Stimulated activated CD4-positive, alpha-beta T cell treated with anti-CD3 and anti-CD28 coated beads, Interleukin-15, amount 100 ng/mL, for 1 hour (primary cell): ENCODE data around the gene SMO.
"Not testable (repeated sequence)": the region's sequence is repeated elsewhere in the genome, so short reads cannot be mapped to it uniquely, and the experiment has no call there.

Experiments used
- DNase-seq, 2 donors: peaks; one replicate each; pipeline ENCODE4 v3.0.0-alpha.2; 2020; ENCODE audit warnings: low read depth in 1 of 2, low spot score in 1 of 2

SMO gene

DNA sequence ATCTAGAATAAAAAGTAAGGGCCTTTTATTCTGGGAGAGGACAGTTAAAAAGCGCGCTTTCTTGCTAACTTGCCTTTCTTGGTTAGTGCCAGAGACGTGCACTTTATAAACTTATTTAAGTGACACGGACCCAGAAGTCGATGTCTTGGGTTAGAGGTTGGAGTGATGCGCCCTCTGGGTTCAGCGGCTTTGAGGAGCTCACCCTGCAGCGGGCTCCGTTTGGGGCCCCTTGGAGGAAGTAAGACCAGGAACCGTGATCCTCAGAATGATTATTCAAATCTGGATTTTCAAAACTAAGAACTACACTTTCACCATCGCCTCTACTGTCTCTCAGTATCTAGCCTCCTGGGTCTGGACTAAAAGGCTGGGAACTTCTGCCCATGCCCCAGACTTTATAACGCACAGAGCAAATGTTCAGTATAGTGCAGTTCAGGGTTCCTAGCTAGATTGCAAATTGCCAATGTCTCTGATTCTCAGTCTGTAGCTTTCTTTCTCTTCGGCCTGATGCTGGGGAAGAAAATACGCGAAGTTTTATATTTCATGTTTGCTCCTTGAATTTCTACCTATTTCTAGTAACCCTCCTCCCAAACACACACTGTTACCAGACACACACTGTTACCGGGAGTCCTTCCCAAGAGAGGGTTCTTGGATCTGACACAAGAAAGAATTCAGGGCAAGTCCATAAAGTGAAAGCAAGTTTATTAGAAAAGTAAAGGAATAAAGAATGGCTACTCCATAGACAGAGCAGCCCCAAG is 18.6 kb upstream of the SMO start:
- no peak for DNase-seq

DNA sequence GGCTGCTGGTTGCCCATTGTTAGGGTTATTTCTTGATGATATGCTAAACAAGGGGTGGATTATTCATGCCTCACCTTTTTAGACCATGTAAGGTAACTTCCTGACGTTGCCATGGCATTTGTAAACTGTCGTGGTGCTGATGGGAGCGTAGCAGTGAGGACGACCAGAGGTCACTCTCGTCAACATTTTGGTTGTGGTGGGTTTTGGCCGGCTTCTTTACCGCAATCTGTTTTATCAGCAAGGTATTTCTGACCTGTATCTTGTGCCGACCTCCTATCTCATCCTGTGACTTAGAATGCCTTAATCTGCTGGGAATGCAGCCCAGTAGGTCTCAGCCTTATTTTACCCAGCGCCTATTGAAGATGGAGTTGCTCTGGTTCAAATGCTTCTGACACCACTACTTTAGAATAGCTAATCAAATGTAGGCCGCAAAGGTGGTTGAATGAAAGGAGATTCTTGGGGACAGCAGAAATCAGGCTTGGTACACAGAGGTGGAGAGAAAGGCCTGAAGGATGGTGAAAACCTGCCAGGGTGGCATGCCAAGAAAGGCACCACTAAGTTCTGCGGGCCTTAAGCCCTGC is 17.9 kb upstream of the SMO start:
- no peak for DNase-seq

GRCh38 chr7:129173861-129174260 is 14.6 kb upstream of the SMO start:
- not testable (repeated sequence) for DNase-seq

DNA sequence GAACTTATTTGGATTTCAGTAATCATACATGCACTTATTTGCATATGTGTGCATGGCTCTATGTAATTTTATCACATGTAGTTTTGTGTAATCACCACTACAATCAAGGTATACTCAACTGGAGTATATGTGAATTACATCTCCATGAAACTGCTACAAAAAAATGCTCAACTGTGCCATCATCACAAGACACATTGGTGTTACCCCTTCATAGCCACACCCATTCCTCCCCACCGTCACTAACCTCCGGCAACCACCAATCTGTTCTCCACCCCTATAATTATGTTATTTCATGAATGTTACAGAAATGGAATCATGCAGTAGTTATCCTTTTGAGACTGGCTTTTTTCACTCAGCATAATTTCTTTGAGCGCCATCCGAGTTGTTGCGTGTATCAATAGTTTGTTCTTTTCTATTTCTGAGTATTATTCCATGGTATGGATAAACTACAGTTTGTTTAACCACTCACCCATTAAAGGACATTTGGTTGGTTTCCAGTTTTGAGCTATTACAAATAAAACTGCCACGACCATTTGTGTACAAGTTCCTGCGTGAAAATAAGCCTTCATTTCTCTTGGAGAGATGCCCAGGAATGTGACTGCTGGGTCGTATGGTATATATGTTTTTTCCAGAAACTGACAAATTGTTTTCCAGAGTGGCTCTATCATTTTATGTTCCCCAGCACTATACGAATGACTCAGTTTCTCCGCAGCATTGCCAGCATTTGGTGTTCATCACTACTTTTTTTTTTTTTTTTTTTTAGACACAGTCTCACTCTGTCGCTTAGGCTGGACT is 11.3 kb upstream of the SMO start:
- no peak for DNase-seq

- no peak for DNase-seq
Observed at GRCh38 chr7:129184981-129185670, 3.3 kb upstream of the SMO start.

DNA sequence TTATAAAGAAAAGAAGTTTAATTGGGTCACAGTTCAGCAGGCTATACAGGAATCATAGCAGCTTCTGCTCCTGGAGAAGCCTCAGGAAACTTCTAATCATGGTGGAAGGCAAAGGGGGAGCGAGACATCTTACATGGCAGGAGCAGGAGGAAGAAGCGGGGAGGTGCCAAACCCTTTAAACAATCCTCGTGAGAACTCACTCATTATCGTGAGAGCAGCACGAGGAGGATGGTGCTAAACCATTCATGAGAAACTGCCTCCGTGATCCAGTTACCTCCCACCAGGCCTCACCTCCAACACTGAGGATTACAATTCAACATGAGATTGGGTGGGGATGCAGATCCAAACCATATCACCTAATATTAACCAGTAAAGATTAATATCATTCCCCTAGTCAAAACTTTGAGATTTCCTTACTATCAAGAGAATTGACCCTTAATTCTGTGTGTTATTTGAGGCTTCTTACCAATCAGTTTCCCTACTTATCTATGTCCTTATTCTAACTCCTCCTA is 1.6 kb upstream of the SMO start:
- DNase-seq, result no peak

DNA sequence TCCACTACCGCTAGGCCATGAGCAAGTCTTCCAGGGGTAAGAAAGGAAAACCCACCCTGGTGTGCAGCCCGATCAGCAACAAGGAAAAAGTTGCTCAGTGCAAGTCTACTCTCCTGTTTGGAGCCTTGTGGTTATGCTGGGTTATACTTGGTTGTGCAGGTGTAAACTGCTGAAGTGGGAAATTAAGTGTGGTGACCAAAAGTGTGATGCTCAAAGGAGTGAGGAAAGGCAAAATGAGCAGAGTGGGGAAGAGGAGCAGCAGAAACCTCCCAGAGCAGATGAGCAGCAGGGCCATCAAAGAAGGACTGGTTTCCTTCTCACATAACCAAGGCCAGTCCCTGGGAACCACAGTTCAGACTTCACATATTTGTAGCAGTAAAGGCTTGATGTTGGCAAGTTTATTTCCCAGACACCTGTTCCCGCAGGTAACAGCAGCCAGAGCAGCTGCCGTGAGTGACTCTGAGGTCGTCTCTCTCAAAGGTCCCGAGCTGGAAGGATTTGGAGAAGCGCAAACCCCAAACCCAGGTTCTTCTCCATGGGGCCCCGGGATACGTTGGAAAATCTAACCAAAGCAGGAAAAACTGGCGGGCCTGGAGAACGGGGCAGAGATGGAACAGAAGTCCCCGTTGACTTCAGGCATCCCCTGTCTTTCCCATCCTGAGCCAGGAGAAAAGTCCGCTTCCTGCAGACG is 607 bp upstream of the SMO start:
- no peak for DNase-seq

- no peak for DNase-seq
Observed at GRCh38 chr7:129188892-129189660, 643 bp downstream of the SMO start.

DNA sequence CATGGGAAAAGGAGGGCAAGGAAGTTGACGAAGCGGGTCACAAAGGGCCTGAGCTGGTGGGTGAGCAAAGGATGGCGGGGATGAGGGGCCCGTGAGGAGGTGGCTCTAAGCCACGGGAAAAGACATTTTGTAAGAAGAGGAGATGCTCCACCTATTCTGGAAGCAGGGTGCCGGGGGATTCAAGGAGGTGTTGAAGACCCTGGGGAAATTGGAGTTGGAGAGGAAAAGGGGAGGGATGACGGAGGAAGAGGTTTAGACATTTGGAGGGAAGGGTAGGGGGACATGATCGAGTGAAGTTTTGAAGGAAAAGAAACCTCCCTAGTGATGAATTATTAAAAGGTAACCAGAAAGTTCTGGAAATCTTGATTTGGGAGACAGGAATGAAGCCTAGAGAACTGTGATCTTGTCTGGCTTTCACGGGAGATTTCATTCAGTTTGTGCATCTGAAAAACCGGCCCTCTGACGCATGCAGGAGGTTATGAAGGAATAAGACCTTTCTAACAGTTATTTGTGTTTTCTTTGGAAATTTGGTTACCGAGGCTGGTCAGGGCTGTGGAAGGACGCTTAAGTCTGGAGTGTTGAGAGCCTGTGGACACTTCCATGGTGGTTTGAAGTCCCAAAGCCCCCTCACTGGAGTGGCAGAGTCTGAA is 1.4 kb downstream of the SMO start:
- DNase-seq, result no peak

GRCh38 chr7:129191272-129191671 is 2.8 kb downstream of the SMO start:
- no peak for DNase-seq

GRCh38 chr7:129193892-129194291 is 5.5 kb downstream of the SMO start:
- DNase-seq, result no peak

DNA sequence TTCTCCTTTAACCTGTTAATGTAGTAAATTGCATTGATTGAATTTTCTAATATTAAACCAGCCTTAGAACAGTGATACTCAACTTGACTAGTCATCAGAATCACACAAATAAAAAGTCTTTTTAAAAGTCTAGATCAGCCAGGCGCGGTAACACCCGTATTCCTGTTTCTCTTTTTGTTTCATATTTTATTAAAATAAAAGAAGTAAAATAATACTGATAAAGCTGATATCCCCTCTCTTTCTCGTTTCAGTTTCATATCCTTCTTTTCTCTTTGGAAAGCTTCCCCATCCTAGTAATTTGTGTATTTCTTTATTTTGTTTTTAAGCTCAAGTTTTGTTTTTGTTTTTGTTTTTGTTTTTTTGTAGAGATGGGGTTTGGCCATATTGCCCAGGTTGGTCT is 9.3 kb downstream of the SMO start:
- no peak for DNase-seq

DNA sequence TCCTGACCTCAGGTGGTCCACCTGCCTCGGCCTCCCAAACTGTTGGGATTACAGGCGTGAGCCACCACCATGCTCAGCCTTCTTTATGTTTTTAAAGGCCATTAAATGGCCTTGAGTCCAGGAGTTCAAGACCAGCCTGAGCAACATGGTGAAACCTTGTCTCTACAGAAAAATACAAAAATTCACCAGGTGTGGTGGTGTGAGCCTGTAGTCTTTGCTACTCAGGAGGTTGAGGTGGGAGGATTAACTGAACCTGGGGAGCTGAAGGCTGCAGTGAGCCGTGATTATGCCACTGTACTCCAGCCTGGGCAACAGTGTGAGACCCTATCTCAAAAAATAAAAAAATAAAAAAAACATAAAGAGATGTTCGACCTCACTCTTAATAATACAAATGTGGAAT is 11.0 kb downstream of the SMO start:
- DNase-seq, result no peak

DNA sequence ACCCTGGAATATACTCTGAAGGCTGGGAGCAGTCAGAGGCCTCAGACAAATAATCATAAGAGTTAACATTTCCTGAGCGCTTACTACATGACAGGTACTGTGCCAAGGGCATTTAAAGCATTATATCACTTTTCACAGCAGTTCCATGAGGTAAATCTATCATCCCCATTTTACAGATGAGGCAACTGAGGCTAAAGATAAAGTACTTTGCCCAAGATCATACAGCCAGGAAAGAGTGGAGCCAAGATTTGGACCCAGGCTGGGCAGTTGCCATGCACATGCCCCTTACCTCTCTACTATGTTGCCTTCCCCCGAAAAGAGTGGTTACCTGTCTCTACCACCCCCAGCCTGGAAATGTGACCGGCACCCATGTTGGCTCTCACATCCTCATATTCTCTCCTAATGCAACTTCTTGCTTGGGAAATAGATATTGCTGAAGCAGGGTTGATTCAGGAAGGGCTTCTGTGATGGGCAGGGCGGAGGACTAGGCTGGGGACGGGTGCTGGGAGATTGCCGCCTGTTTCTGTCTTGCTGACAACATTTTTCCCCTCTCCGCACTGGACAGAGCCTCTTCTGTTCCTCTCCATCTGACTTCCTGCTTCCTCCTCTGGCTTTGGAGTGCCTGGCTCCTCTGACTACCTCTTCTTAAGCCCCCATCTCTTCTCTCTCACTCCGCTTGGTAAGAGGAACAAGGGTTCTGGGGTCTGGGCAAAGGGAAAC is 13.8 kb downstream of the SMO start:
- DNase-seq, result no peak

GRCh38 chr7:129203050-129203741 is 14.8 kb downstream of the SMO start:
- DNase-seq, result no peak

DNA sequence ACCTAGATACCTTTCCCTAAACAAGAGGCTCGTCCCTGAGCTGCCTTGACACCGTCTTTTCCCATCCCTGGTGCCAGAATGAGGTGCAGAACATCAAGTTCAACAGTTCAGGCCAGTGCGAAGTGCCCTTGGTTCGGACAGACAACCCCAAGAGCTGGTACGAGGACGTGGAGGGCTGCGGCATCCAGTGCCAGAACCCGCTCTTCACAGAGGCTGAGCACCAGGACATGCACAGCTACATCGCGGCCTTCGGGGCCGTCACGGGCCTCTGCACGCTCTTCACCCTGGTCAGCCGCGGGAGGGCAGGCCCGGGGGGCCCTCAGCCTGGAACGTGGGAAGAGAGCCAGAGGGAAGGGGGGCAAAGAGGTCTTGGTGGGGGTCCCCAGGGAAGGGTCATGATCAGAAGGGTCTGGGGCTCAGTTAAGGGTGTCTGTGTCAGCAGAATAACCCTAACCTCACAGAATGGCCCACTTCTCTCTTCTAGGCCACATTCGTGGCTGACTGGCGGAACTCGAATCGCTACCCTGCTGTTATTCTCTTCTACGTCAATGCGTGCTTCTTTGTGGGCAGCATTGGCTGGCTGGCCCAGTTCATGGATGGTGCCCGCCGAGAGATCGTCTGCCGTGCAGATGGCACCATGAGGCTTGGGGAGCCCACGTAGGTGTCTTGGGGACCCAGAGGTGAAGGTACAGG is 16.8 kb downstream of the SMO start:
- no peak for DNase-seq

- DNase-seq, result no peak
Observed at GRCh38 chr7:129205987-129206785, 17.8 kb downstream of the SMO start.
